Thoracic aorta (tissue), 2 donors: ENCODE measurements around the gene IER5. TPM values are rescaled to one million over a fixed set of nuclear protein-coding genes. Genes with fewer than 3 reads are reported as not detected.
"Not testable (repeated sequence)": the region's sequence is repeated elsewhere in the genome, so short reads cannot be mapped to it uniquely, and the experiment has no call there.

Experiments used
- ATAC-seq: fragments of 150-250 bp; one replicate; pipeline ENCODE4 v1.8.0; 2017; ENCODE audit warnings: low read depth; ENCODE audit not compliant: insufficient number of reproducible peaks, low FRiP score
- DNase-seq: peaks from one replicate; pipeline ENCODE4 v3.0.0-alpha.2; 2020; ENCODE audit warnings: low spot score
- H3K27ac ChIP-seq, 2 donors: fragments of 200-600 bp; sonication (generic); 1 replicate in 1 of 2; 2 replicates in 1 of 2; pipeline ENCODE4 v1.5.1; 2016; ENCODE audit warnings: mild to moderate bottlenecking in 2 of 2, moderate library complexity in 2 of 2
- H3K27me3 ChIP-seq: fragments of 200-600 bp; sonication (generic); replicated peaks from 2 replicates; pipeline ENCODE4 v1.6.0; 2016; ENCODE audit warnings: mild to moderate bottlenecking; ENCODE audit not compliant: insufficient read depth
- H3K36me3 ChIP-seq: fragments of 200-600 bp; sonication (generic); one replicate; pipeline ENCODE4 v1.5.1; 2016
- H3K4me1 ChIP-seq, 2 donors: fragments of 200-600 bp; sonication (generic); 1 replicate in 1 of 2; 2 replicates in 1 of 2; pipeline versions ENCODE4 v1.5.1 to v1.6.0; 2016; ENCODE audit warnings: low read depth in 2 of 2, mild to moderate bottlenecking in 1 of 2; ENCODE audit not compliant: control insufficient read depth in 1 of 2
- H3K4me3 ChIP-seq: fragments of 200-600 bp; sonication (generic); 2 replicates; pipeline ENCODE4 v1.5.1; 2016; ENCODE audit warnings: mild to moderate bottlenecking
- H3K9me3 ChIP-seq: fragments of 200-600 bp; sonication (generic); 2 replicates; pipeline ENCODE4 v1.5.1; 2016
- total RNA-seq, 2 donors: library from RNA; depleted of rRNA; stranded (reverse); fragments of >200 nt; gene quantifications; one replicate each; pipeline versions ENCODE4 v1.1.0 to v1.2.3, GENCODE V29; 2016
- TF ChIP-seq, protein P1 (sequence below): fragments of 200-600 bp; sonication (generic); IDR thresholded peaks from one replicate; pipeline ENCODE4 v1.5.1; 2019; ENCODE audit warnings: antibody characterized with exemption

Gene IER5
- total RNA-seq, 2 donors from 2014 or later = 20.2 to 55.8 TPM

DNA sequence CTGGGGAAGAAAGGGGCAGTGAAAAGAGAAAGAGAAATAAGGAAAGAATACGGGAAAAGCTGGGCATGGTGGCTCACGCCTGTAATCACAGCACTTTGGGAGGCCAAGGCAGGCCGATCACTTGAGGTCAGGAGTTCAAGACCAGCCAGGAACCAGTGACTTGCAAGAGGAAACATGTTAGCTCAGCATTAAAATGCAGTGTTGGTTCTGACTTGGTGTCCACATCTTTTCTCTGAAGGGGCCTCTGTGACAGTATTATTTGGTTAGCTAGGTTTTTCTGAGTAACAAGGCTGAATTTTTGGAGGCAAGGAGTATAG is 26.8 kb downstream of the IER5 start:
- H3K27ac ChIP-seq = no peak overlapping the region
- DNase-seq (no peak), ATAC-seq (no peak)
- no peaks in the 10 kb centered on the region for H3K27me3 ChIP-seq
- H3K4me1 ChIP-seq = peaks cover 15 to 20% of the 10 kb centered on the region in 2 donors
- no peaks in the 10 kb centered on the region for H3K9me3 ChIP-seq
- H3K36me3 ChIP-seq = no peaks in the 10 kb centered on the region
- no peak overlapping the region for H3K4me3 ChIP-seq
- TF ChIP-seq, protein P1, sequence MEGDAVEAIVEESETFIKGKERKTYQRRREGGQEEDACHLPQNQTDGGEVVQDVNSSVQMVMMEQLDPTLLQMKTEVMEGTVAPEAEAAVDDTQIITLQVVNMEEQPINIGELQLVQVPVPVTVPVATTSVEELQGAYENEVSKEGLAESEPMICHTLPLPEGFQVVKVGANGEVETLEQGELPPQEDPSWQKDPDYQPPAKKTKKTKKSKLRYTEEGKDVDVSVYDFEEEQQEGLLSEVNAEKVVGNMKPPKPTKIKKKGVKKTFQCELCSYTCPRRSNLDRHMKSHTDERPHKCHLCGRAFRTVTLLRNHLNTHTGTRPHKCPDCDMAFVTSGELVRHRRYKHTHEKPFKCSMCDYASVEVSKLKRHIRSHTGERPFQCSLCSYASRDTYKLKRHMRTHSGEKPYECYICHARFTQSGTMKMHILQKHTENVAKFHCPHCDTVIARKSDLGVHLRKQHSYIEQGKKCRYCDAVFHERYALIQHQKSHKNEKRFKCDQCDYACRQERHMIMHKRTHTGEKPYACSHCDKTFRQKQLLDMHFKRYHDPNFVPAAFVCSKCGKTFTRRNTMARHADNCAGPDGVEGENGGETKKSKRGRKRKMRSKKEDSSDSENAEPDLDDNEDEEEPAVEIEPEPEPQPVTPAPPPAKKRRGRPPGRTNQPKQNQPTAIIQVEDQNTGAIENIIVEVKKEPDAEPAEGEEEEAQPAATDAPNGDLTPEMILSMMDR = no peak

DNA sequence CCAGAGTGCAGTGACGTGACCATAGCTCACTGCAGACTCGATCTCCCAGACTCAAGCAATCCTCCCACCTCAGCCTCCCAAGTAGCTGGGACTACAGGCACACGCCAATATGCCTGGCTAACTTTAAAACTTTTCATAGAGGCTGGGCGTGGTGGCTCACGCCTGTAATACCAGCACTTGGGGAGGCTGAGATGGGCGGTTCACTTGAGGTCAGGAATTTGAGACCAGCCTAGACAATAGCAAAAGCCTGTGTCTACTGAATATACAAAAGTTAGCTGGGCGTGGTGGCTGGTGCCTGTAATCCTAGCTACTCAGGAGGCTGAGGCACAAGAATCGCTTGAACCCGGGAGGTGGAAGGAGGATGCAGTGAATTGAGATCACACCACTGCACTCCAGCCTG is 27.5 kb downstream of the IER5 start:
- not testable (repeated sequence) for ATAC-seq, H3K27ac ChIP-seq, H3K27me3 ChIP-seq, H3K4me3 ChIP-seq, H3K36me3 ChIP-seq, DNase-seq, H3K9me3 ChIP-seq
- H3K4me1 ChIP-seq = peaks cover 15 to 20% of the 10 kb centered on the region in 2 donors

DNA sequence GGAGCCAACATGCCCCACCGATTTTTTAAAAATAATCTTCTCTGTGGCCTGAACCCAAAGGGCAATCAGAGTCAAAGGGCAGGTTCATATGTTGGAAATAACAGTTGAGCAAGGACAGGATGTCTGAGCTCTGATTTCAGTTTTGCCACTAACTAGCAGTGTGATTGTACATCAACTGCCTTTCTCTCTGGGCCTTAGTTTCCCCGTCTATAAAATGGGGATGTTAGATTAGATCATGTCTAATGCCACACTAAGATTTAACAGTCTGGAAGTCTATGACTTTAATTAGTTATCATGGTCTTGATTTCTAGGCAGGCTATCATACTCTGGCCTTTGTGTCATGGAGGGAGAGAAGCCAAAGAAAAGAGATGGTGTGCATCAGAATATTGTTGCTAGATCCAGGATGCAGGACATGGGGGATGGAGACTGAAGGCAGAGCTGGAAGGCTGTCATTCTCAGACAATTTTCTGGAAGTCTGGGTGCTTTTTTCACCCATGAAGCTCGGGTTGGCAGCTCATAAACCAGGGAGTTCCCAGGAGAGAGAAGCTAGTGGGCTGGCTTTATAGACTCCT is 28.4 kb downstream of the IER5 start:
- DNase-seq (no peak), ATAC-seq (no peak)
- no peaks in the 10 kb centered on the region for H3K36me3 ChIP-seq
- TF ChIP-seq, protein P1 = no peak
- H3K4me3 ChIP-seq = no peak overlapping the region
- no peaks in the 10 kb centered on the region for H3K9me3 ChIP-seq
- no peak overlapping the region for H3K27ac ChIP-seq
- H3K27me3 ChIP-seq = no peaks in the 10 kb centered on the region
- peaks cover 14 to 15% of the 10 kb centered on the region in 2 donors for H3K4me1 ChIP-seq

DNA sequence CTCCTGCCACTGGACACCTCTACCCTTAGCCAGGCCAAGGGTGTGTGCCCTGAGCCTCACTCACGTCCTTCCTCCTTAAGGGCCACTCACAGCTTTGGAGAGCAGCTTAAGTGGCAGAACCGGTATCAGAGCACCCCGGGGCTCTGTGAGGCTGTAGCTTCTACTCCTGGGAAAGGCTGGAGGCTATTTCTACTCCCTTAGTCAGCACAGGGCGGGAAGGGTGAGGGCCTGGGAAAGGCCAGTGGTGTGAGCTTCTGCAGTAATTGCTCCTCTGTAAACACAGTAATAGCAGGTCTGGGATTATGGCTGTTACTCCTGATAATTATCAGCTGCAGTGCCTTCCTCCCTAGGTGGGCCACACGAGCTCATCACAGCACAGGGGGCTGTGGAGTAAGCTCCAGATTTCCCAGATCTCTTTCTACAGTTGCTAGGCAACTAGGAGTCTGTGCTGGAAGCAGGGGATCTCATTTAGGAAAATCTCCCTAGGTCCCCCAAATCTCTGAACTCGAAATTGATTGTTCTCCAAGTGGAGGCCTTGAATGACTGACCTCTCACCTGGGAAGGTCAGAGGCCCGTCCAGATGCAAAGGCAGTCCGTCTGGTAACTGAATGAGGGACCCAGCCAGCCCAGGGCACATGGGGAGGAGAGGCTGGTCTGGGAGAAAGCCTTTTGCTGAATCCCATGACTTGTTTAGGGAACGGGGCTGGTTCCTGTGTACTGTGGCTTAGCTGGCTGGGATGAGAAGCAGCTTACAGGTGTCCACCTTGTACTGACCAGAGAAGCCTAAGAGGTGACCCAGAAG is 29.3 kb downstream of the IER5 start:
- no peak for ATAC-seq
- Histone ChIP-seq H3K4me1 (peaks cover 5% of the 10 kb centered on the region in 2 donors), H3K9me3 (no peaks in the 10 kb centered on the region), H3K4me3 (no peak overlapping the region), H3K27me3 (no peaks in the 10 kb centered on the region), H3K27ac (no peak overlapping the region), H3K36me3 (no peaks in the 10 kb centered on the region)
- TF ChIP-seq, protein P1 = no peak
- DNase-seq = no peak

DNA sequence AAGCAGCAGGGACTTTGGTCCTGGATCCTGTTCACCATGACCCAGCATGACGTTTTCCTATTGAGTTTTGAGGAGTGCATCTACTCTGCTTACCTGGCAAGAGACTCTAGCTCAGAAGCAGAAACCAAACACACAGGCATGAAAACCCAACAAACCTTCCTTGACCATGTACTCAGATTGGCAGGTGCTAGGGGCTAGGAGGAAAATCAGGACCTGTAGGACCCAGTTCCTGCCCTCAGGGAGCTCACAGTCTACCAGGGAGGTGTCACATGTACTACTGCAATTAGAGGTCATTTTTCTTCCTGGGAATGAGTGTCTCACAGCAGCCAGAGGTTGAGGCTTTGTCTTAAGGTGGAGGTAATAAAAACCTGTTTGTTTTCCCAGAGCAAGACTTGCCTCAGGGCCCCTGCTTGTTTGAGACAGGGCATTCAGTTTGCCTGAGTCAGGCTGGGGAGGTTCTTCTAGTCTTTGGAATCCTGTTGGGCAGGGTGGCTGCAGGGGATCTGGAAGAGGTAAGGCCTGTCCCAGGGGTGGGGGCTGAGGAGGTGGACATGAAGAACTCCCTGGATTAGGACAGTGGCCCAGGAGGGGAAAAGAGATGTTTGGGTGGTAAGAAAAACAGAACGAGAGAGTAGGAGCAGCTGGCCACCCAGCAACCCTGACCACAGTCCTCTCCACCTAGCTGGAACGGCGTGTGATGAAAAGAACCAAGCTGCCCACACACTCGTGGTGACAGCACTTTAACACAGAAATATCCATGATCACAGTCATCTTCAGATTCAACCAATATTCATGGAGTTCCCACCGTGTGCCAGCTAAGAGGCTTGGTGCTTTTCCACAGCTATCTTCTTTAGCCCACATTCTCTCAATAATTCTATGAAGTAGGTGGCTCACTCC is 30.8 kb downstream of the IER5 start:
- DNase-seq = no peak
- no peak overlapping the region for H3K4me3 ChIP-seq
- no peaks in the 10 kb centered on the region for H3K9me3 ChIP-seq
- no peaks in the 10 kb centered on the region for H3K4me1 ChIP-seq
- ATAC-seq = no peak
- TF ChIP-seq, protein P1 = no peak
- no peaks in the 10 kb centered on the region for H3K36me3 ChIP-seq
- H3K27ac ChIP-seq = no peak overlapping the region
- no peaks in the 10 kb centered on the region for H3K27me3 ChIP-seq
